H1 (cell line): ENCODE data around the gene GAK. TPM values are rescaled to one million over a fixed set of nuclear protein-coding genes. Genes with fewer than 3 reads are reported as not detected.

Source experiments
- CTBP2 ChIP-seq: IDR thresholded peaks from 2 replicates; pipeline ENCODE4 v1.7.0; 2011; ENCODE audit warnings: borderline replicate concordance, mild to moderate bottlenecking, moderate library complexity, mixed read lengths, low read length; ENCODE audit not compliant: insufficient read depth, insufficient read length
- EZH2 ChIP-seq: fragments of 200-600 bp; sonication (generic); IDR thresholded peaks from 2 replicates; pipeline ENCODE4 v1.7.1; 2012; ENCODE audit warnings: low read depth, mild to moderate bottlenecking, moderate library complexity, low read length, inconsistent platforms; ENCODE audit not compliant: severe bottlenecking
- FOSL1 ChIP-seq: IDR thresholded peaks from 2 replicates; pipeline ENCODE4 v1.6.1; 2011; ENCODE audit warnings: mild to moderate bottlenecking, low read depth, low read length, moderate library complexity; ENCODE audit not compliant: insufficient read depth
- JUND ChIP-seq: IDR thresholded peaks from 2 replicates; pipeline ENCODE4 v1.6.1; 2011; ENCODE audit warnings: mild to moderate bottlenecking, improper control_type of control experiment, low read length
- KDM4A ChIP-seq: IDR thresholded peaks from one replicate; pipeline ENCODE4 v1.7.1; 2012; ENCODE audit warnings: low read depth, mild to moderate bottlenecking, moderate library complexity, low read length, inconsistent platforms; ENCODE audit not compliant: severe bottlenecking
- YY1 ChIP-seq: IDR thresholded peaks from 2 replicates; pipeline ENCODE4 v1.6.1; 2011; ENCODE audit warnings: low read depth, mild to moderate bottlenecking, low read length
- polyA plus RNA-seq, 7 experiments: library from polyadenylated mRNA; depleted of rRNA in 3 of 7; stranded (reverse) in 5 of 7; unstranded in 2 of 7; fragments of >200 nt in 5 of 7; fragments of 200-250 nt in 2 of 7; gene quantifications; 1 replicate in 5 of 7; 2 replicates in 1 of 7; 4 replicates in 1 of 7; pipeline versions ENCODE4 v1.2.1 to v1.2.3, GENCODE V29; 2011 to 2013; ENCODE audit warnings: missing spikeins in 2 of 7, mixed read lengths in 2 of 7
- total RNA-seq: library from RNA; stranded (reverse); fragmentation: NEBNext Ultra II Directional; extraction: Animal tissue kit (Norgen Biotek cat#: 25700); gene quantifications from 2 replicates; pipeline ENCODE4 v1.2.1, GENCODE V29; 2021

GAK gene
- total and polyA plus RNA-seq, 2 of the 8 experiments (the other 6 are each of a cell fraction or from before 2014, with no cell fraction given): 31.5 to 70.8 TPM

DNA sequence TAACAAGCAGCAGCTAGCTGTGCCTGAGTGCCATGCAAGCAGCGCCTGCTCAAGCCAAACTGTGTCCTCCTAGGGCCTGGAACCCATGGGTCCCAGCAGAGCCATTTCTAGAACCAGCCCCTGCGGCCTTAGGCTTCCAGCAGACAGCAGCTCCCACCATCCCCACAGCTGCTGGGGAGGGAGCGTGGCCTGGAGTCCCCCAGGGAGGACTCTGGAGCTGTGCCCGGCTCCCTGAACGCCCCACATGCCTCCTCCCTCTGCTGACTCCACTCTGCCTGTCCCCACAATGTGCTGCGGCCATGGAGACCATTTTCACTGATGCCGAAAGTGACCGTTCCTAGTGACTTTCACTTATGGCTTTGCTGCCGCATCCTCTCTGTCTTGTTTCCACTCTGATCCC, 45.9 kb downstream of the GAK start (continued):
- TF ChIP-seq KDM4A: no peak
- no peak for TF ChIP-seq JUND
- TF ChIP-seq FOSL1: no peak
- no peak for TF ChIP-seq YY1
- TF ChIP-seq CTBP2: no peak
- TF ChIP-seq EZH2: no peak
